ENCODE results near the gene RIOK1. TPM values are rescaled to one million over a fixed set of nuclear protein-coding genes. Genes with fewer than 3 reads are reported as not detected.

Gene RIOK1
- total RNA-seq = 16.0 and 19.5 TPM in 2 replicates

DNA sequence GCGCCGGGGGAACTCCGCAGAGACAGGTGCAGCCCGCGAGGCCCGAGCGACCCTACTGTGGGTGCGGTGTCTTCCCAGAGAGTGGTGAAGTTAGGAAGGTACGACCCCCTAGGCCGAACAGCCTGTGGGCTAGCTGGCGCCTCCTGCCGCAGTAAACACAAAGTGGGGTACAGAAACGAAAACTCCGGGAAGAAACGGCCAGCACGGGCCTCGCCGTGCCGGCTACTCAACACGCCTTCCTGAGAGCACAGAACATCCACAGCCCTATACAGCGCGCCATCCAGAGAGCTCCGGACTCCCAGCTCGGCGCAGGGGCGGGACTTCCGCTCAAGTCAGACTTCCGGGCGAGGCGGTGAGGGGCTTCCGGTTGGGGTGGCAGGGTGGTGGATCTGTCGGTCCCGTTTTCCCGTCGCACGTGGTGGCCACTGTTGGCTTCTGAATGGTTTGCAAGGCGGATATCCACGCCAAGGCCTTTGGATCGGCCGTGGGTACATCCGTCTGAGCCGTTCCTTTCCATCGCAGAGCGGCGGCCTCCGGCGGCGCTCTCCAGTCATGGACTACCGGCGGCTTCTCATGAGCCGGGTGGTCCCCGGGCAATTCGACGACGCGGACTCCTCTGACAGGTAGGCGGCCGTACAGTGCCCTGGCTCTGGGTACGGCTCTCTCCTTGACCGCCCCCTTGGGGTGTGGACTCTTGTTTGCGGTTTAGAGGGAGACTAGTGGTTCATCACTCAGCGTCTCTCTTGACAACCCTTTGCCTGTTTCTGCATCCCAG lies at the start of gene RIOK1, which contains the start of gene CAGE1:
Gene RIOK1 (plus strand): TSS at position 358 of the 775 bp plus-strand sequence. CDS start 195 bp downstream, at position 553.
Gene CAGE1 (minus strand): TSS at position 292 of the 775 bp plus-strand sequence. CDS start 2,569 bp downstream, outside the sequence.

Other genes with a start within 250 kb of the RIOK1 start
- 105 and 163 TPM in 2 replicates for gene SSR1, start 76.6 kb upstream of the RIOK1 start, total RNA-seq
- gene CAGE1, start 66 bp upstream of the RIOK1 start, total RNA-seq = 0.07 TPM in 2 replicates
- 11.4 and 13.2 TPM in 2 replicates for gene DSP, start 151.9 kb downstream of the RIOK1 start, total RNA-seq
- gene SNRNP48, start 200.4 kb downstream of the RIOK1 start, total RNA-seq = 7.9 and 13.4 TPM in 2 replicates

Measured in smooth muscle cell of the pulmonary artery (primary cell).